HG03342 (cell line): ENCODE data around the gene ARHGEF10L.
"Not testable (repeated sequence)": the region's sequence is repeated elsewhere in the genome, so short reads cannot be mapped to it uniquely, and the experiment has no call there.

ENCODE experiments used
- ATAC-seq: cut with Tn5 transposase; IDR thresholded peaks from one replicate; pipeline ENCODE4 v1.9.1; 2021; ENCODE audit warnings: mild to moderate bottlenecking, moderate library complexity; ENCODE audit not compliant: unreplicated experiment

The ARHGEF10L gene

GRCh38 chr1:17539477-17540254, at the start of gene ARHGEF10L:
TSS of gene ARHGEF10L (plus strand) at chr1:17539698. CDS start at chr1:17580596, 40,898 bp downstream.
- ATAC-seq, result no peak

DNA sequence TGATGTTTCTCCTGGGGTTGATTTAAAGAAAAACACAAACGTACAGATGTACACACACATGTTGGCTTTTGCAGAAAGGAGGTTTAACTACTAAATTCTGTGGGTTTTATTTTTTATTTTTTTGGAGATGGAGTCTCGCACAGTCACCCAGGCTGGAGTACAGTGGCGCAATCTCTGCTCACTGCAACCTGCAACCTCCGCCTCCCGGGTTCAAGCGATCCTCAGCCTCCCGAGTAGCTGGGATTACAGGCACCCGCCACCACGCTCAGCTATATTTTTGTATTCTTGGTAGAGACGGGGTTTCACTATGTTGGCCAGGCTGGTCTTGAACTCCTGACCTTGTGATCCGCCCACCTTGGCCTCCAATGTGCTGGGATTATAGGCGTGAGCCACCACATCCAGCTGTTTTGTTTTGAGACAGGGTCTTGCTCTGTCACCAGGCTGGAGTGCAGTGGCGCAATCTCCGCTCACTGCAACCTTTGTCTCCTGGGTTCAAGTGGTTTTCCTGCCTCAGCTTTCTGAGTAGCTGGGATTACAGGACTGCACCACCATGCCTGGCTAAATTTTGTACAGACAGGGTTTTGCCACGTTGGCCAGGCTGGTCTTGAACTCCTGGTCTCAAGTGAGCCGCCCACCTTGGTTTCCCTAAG, 49.6 kb upstream of the ARHGEF10L start:
- ATAC-seq, result not testable (repeated sequence)

DNA sequence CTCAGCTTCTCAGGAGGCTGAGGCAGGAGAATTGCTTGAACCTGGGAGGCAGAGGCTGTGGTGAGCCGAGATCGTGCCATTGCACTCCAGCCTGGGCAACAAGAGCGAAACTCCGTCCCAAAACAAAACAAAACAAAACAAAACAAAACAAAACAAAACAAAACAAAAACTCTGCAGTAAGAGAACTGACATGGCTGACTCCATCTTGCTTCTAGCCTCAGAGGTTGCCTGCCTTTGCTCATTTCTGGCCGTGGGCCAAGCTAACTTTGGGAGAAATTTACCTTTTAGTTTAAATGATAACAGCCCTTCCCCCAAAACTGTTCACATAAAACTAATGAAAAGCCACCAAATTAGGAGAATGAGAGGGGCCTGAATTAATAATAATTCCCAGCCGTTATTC, 48.8 kb upstream of the ARHGEF10L start:
- ATAC-seq, result not testable (repeated sequence)

DNA sequence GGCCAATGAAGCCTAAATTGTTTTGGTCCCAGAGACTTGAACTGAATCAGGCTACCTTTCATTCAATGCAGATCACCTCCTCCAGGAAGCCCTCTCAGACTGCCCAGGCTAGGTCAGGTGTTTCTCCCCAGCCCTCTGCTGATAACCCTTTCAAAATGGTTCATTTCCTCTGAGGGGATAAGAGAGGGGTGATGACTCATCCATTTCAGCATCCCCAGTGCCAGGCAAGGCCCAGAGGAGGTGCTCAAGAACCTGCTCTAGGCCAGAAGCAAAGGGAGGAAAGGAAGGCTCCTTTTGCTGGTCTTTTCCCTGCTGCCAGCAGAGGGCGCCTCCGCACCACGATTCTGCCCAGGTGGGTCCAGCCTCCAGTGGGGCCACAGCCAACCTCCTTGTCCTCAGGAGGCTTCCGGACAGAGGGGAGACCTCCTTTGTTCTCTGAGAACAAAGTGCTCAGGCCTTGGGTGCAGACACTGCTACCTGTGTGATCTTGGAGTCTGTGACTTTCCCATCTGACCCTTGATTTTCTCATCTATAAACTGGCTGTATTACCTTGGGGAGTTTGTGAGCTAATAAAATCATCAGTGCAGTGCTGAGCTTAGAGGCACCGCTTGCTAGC, 45.3 kb upstream of the ARHGEF10L start:
- no peak for ATAC-seq

- no peak for ATAC-seq
Measured at GRCh38 chr1:17496419-17496818, 43.1 kb upstream of the ARHGEF10L start.

DNA sequence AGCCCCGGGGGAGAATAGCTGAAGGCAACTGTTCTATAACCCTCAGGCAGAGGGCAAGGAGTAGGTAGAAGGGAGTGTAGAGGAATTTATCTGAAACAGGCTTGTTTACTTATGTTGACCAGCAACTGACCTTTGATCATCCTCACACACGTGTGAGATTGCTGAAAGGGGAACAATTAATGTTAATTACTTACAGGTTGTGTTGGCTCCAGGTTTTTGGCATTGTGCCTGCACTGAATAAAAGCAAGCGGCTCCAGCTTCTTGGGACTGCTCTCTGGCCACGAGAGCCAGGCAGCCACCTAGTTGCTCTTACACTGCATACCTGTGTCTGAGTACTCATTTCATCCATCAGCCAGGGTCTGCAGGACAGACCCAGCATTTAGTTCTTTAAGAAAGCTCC, 41.3 kb upstream of the ARHGEF10L start:
- no peak for ATAC-seq

GRCh38 chr1:17502326-17502778, 37.1 kb upstream of the ARHGEF10L start:
- ATAC-seq, result peak; percentile 55

DNA sequence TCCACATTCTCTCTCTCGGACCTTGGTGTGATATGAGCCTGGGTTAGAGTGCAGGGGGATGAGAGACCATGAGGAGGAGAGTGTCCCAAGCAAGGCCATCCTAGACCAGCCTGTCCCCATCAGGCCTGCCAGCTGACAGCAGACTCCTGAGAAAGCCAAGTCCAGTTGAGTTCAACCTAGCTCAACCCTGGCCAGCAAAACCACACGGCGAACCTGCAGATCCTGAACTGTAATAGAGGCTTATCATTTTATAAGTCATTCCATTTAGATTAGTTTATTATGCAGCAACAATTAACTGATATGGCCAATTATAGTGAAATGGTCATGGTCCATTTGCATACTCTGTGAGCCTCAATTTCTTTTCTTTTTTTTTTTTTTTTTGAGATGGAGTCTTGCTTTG, 36.4 kb upstream of the ARHGEF10L start:
- ATAC-seq, result no peak

DNA sequence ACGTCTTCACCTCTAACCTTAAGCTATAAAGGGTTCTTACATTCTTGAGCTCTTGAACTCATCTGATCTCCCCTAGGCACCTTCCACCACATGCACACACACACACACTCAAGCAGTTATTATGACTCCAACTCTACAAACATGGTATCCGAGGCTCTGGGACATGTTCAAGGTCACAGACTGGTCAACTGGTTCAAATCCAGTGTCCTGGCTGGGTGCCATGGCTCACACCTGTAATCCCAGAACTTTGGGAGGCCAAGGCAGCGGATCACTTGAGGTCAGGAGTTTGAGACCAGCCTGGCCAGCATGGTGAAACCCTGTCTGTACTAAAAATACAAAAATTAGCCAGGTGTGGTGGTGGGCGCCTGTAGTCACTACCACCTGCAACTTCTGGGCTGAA, 32.3 kb upstream of the ARHGEF10L start:
- ATAC-seq, result not testable (repeated sequence)

DNA sequence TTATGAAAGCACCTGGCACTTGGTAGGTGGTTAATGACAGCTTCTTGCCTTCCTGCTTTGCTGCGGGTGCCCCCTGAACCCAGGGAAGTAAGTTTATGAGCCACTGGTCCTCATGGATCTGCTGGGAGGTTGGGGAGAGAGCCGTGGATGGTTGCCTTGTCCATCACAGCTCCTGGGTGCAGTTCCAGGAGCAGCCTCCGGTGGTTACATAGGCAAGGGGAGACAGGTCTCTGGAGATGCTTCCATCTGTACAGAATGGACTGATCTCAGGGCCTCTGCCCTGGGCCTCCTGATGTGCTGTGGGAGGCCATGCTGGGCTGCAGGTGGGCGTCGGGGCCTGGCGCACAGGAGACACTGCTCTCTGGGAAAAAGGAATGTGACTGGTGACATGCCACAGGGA, 31.6 kb upstream of the ARHGEF10L start:
- no peak for ATAC-seq

GRCh38 chr1:17509363-17509762, 30.1 kb upstream of the ARHGEF10L start:
- ATAC-seq, result no peak

- ATAC-seq, result no peak
Measured at GRCh38 chr1:17510138-17510537, 29.4 kb upstream of the ARHGEF10L start.

DNA sequence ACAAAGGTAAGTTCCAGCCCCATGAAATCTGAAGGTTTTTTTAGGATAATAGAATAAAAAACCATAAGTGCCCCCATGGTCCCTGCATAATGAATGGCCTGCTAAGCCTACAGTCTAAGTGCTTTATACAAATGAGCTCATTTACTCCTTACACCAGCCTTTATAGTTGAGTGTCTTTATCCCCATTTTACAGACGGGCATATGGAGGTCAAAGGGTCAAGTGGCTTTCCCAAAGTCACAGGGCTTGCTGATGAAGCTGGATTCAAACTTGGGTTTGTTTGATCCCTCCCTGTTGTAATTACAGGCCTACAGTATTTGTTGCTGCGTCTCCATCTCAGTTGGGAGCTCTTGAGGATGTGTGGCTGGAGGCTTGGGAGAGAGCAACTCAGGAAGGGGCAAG, 28.3 kb upstream of the ARHGEF10L start:
- no peak for ATAC-seq

GRCh38 chr1:17513131-17513530, 26.4 kb upstream of the ARHGEF10L start:
- no peak for ATAC-seq

DNA sequence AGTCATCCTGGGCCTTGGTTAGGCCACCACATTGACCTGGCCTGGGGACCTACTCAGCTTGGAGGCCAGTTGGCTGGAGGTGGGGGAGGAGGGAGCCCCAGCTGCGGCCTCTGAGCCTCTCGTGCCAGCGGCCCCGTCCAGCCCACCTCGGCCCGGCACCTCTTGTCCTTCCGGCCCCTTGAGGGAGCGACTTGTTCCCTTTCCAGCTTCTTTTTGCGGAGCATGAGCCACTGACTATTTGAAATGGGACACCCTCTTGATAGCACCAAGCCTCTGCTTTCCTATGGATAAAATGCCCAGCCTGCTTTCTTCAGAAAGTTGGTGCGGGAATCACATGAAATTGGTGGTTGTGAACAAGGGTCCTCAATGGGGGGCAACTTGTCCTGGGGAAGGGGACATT, 24.7 kb upstream of the ARHGEF10L start:
- ATAC-seq, result no peak

- no peak for ATAC-seq
Measured at GRCh38 chr1:17515902-17516301, 23.6 kb upstream of the ARHGEF10L start.

DNA sequence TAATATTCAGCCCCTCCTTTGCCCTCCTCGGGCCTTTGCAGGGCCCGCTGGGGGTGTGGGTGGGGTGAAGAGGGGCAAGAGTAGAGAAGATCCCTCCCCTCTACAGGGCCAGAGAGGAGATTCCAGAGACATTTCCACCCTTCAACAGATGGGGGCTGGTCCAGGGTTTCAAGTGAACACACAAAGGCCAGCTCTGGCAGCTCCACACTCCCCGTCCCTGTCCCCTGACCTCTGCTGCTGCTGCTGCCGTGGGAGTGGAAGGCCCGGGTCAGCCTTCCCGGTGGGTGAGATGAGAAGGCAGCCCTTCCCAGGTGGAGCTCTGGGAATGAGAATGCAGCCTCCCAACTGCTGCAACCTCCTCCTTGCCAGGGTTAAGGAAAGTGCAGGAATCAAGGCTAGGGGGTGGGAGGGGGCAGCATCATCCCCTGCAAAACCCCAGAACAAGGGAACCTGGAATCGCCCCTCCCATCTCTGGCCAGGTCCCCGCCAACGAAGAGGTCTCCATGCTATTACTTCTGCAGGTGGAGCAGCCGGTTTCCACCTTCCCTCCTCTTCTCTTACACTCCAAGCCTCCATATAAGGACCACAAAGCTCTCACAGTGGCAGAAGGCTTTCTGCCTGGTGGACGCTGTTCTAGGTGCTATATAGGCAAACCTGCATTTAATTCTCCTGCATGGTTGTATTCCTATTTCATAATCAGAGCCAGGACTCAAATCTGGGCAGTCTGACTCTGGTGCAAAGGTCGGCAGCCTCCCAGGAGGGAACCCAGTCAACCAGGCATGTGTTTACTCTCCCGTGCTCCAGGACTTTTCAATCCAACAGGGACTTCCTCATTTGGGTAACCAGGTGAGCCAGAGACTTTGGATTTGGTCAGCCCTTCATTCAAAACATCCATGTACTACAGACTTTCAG, 22.9 kb upstream of the ARHGEF10L start:
- no peak for ATAC-seq

- ATAC-seq, result no peak
Measured at GRCh38 chr1:17520041-17520440, 19.5 kb upstream of the ARHGEF10L start.

DNA sequence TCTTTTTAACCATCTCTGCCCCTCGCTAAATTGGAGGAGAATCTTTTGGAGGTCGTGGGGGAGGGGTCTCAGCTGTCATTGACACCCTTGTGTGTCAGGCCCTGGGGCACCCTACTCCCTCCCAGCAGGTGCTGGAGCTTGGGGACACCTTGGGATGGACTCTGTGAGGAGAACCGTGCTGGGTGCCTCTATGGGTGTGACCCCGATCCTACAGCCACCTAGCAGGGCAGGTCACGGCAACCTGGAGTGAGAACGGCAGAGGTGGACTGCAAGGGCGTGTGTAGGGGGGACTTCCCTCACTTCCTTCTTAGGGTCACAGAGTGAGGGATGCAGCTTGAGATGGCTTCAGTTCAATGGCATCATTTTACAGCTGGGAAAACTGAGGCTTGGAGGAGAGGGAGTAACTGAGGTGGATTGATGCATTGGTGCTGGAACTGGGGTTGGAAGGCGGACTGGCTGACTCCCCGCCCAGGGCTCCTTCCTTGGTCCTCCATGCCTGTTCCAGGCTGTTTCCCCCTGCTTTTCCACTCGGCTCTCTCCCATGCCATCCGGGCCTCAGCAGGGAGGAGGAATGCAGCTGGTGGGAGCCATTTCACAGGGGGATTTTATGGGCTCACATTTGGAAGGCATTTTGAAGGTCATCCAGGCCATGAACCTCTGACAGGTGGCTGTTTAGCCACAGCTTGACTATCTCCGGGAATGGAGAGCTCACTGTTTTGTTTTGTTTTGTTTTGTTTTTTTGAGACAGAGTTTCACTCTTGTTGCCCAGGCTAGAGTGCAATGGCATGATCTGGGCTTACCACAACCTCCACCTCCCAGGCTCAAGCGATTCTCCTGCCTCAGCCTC, 18.8 kb upstream of the ARHGEF10L start:
- no peak for ATAC-seq
